H9 (cell line): ENCODE measurements around the gene TIMELESS. TPM values are rescaled to one million over a fixed set of nuclear protein-coding genes. Genes with fewer than 3 reads are reported as not detected.

Experiments
- DNase-seq: peaks from one replicate; pipeline ENCODE4 v3.0.0-alpha.2; 2017
- H2AFZ ChIP-seq: one replicate; pipeline ENCODE4 v1.6.1; 2013; ENCODE audit warnings: mild to moderate bottlenecking, low read length, control low read depth, moderate library complexity
- H2AK5ac ChIP-seq: 2 replicates; pipeline ENCODE4 v1.6.1; 2013; ENCODE audit warnings: low read length, control low read depth, mixed read lengths; ENCODE audit not compliant: insufficient read length
- H2BK120ac ChIP-seq: one replicate; pipeline ENCODE4 v1.6.1; 2013; ENCODE audit warnings: low read depth, mild to moderate bottlenecking, low read length, control low read depth, inconsistent platforms; ENCODE audit not compliant: poor library complexity, severe bottlenecking
- H2BK12ac ChIP-seq: 2 replicates; pipeline ENCODE4 v1.6.1; 2013; ENCODE audit warnings: low read length, control low read depth, mixed read lengths, low read depth; ENCODE audit not compliant: insufficient read length
- H2BK15ac ChIP-seq: 2 replicates; pipeline ENCODE4 v1.6.1; 2013; ENCODE audit warnings: low read depth, low read length, control low read depth
- H2BK20ac ChIP-seq: one replicate; pipeline ENCODE4 v1.6.1; 2013; ENCODE audit warnings: low read depth, mild to moderate bottlenecking, low read length, control low read depth, inconsistent platforms; ENCODE audit not compliant: poor library complexity, severe bottlenecking
- H2BK5ac ChIP-seq: 2 replicates; pipeline ENCODE4 v1.6.1; 2013; ENCODE audit warnings: low read length, control low read depth, mixed read lengths; ENCODE audit not compliant: insufficient read length
- H3K14ac ChIP-seq: 2 replicates; pipeline ENCODE4 v1.6.1; 2013; ENCODE audit warnings: low read length, control low read depth; ENCODE audit not compliant: insufficient read depth
- H3K18ac ChIP-seq: 2 replicates; pipeline ENCODE4 v1.6.1; 2013; ENCODE audit warnings: low read depth, mild to moderate bottlenecking, mixed read lengths, low read length, control low read depth; ENCODE audit not compliant: insufficient read length
- H3K23ac ChIP-seq: 2 replicates; pipeline ENCODE4 v1.6.1; 2013; ENCODE audit warnings: low read length, control low read depth, mixed read lengths, low read depth; ENCODE audit not compliant: insufficient read length
- H3K23me2 ChIP-seq: 2 replicates; pipeline ENCODE4 v1.6.1; 2013; ENCODE audit warnings: low read depth, mild to moderate bottlenecking, mixed read lengths, low read length, control low read depth; ENCODE audit not compliant: insufficient read length, poor library complexity, severe bottlenecking
- H3K27ac ChIP-seq: 2 replicates; pipeline ENCODE4 v1.5.1; 2013; ENCODE audit warnings: low read length, control low read depth, mixed read lengths, low read depth; ENCODE audit not compliant: insufficient read length
- H3K27me3 ChIP-seq: 2 replicates; pipeline ENCODE4 v1.6.1; 2013; ENCODE audit warnings: low read length, control low read depth, inconsistent platforms; ENCODE audit not compliant: insufficient read depth
- H3K4ac ChIP-seq: 2 replicates; pipeline ENCODE4 v1.6.1; 2013; ENCODE audit warnings: low read depth, mild to moderate bottlenecking, control low read depth, inconsistent platforms, low read length, moderate library complexity
- H3K4me1 ChIP-seq: 2 replicates; pipeline ENCODE4 v1.6.1; 2013; ENCODE audit warnings: low read length, control low read depth, inconsistent platforms; ENCODE audit not compliant: insufficient read depth
- H3K4me2 ChIP-seq: 2 replicates; pipeline ENCODE4 v1.6.1; 2013; ENCODE audit warnings: low read length, control low read depth, mixed read lengths; ENCODE audit not compliant: insufficient read length, insufficient read depth
- H3K56ac ChIP-seq: 2 replicates; pipeline ENCODE4 v1.6.1; 2013; ENCODE audit warnings: low read depth, mild to moderate bottlenecking, mixed read lengths, low read length, control low read depth; ENCODE audit not compliant: insufficient read length
- H3K79me1 ChIP-seq: 2 replicates; pipeline ENCODE4 v1.6.1; 2013; ENCODE audit warnings: low read depth, mild to moderate bottlenecking, moderate library complexity, low read length, control low read depth, inconsistent platforms; ENCODE audit not compliant: insufficient read depth, poor library complexity, severe bottlenecking
- H3K79me2 ChIP-seq: 2 replicates; pipeline ENCODE4 v1.6.1; 2013; ENCODE audit warnings: low read length, control low read depth, inconsistent platforms; ENCODE audit not compliant: insufficient read depth
- H3K9ac ChIP-seq: 2 replicates; pipeline ENCODE4 v1.6.1; 2013; ENCODE audit warnings: low read length, control low read depth, mixed read lengths; ENCODE audit not compliant: insufficient read length; ENCODE audit errors: extremely low read depth
- H3K9me3 ChIP-seq: one replicate; pipeline ENCODE4 v1.6.1; 2013; ENCODE audit warnings: low read depth, low read length, inconsistent platforms; ENCODE audit not compliant: control insufficient read depth
- H3T11ph ChIP-seq: one replicate; pipeline ENCODE4 v1.6.1; 2013; ENCODE audit warnings: mild to moderate bottlenecking, low read length, control low read depth, inconsistent platforms
- H4K20me1 ChIP-seq: one replicate; pipeline ENCODE4 v1.6.1; 2013; ENCODE audit not compliant: control insufficient read depth, insufficient read length, insufficient read depth
- H4K5ac ChIP-seq: 2 replicates; pipeline ENCODE4 v1.6.1; 2013; ENCODE audit warnings: low read depth, mild to moderate bottlenecking, mixed read lengths, low read length, control low read depth; ENCODE audit not compliant: insufficient read length
- H4K8ac ChIP-seq: replicated peaks from 2 replicates; pipeline ENCODE4 v1.6.1; 2013; ENCODE audit warnings: low read length, control low read depth, mixed read lengths, low read depth; ENCODE audit not compliant: insufficient read length
- H4K91ac ChIP-seq: 2 replicates; pipeline ENCODE4 v1.6.1; 2013; ENCODE audit warnings: low read depth, mild to moderate bottlenecking, moderate library complexity, mixed read lengths, low read length, control low read depth; ENCODE audit not compliant: insufficient read length
- H3K27ac Mint-ChIP-seq, 3 experiments: 2 replicates in 2 of 3; 3 replicates in 1 of 3; pipeline ENCODE4 v1.8.0; 2020 to 2021; ENCODE audit warnings: mixed read lengths in 3 of 3, mild to moderate bottlenecking in 1 of 3, moderate library complexity in 1 of 3
- H3K27me3 Mint-ChIP-seq: 2 replicates; pipeline ENCODE4 v1.8.0; 2021; ENCODE audit warnings: low read depth, mild to moderate bottlenecking, moderate library complexity, mixed read lengths
- H3K36me3 Mint-ChIP-seq, 3 experiments: 2 replicates in 2 of 3; 3 replicates in 1 of 3; pipeline ENCODE4 v1.8.0; 2020 to 2021; ENCODE audit warnings: low read depth in 3 of 3, mixed read lengths in 3 of 3; ENCODE audit not compliant: insufficient read depth in 1 of 3
- H3K4me1 Mint-ChIP-seq, 2 experiments: 2 replicates each; pipeline ENCODE4 v1.8.0; 2020; ENCODE audit warnings: mixed read lengths in 2 of 2
- H3K4me3 Mint-ChIP-seq, 2 experiments: 2 replicates in 1 of 2; 3 replicates in 1 of 2; pipeline ENCODE4 v1.8.0; 2020 to 2021; ENCODE audit warnings: mild to moderate bottlenecking in 2 of 2, mixed read lengths in 2 of 2, moderate library complexity in 1 of 2
- H3K9me3 Mint-ChIP-seq, 2 experiments: 2 replicates in 1 of 2; 3 replicates in 1 of 2; pipeline ENCODE4 v1.8.0; 2020; ENCODE audit warnings: mild to moderate bottlenecking in 2 of 2, mixed read lengths in 2 of 2, moderate library complexity in 1 of 2
- CTCF ChIP-seq: fragments of 200-600 bp; sonication (generic); conservative IDR thresholded peaks from 3 replicates; pipeline ENCODE4 v1.8.0; 2021; ENCODE audit warnings: antibody characterized with exemption, mild to moderate bottlenecking
- WGBS: extraction: QIAGEN DNeasy Blood & Tissue Kit; methylation state at CpG from one replicate; pipeline ENCODE4 v1.1.7; 2013; ENCODE audit warnings: missing lambda C conversion rate, low lambda C conversion rate, mixed read lengths; ENCODE audit not compliant: insufficient read length; ENCODE audit errors: extremely low coverage; 5-methylcytosine and 5-hydroxymethylcytosine counted together
- total RNA-seq: library from RNA; stranded (reverse); gene quantifications from 2 replicates; pipeline ENCODE4 v1.2.1, GENCODE V29; 2021

The TIMELESS gene
- total RNA-seq, 1 experiment from 2014 or later, result 68.0 TPM

- Histone ChIP-seq H2AK5ac (no peak overlapping the region), H4K91ac (no peak overlapping the region), H3K27me3 (no peaks in the 10 kb centered on the region), H3K4me2 (no peak overlapping the region), H3K23ac (no peak overlapping the region), H3K9ac (no peak overlapping the region), H3K23me2 (no peaks in the 10 kb centered on the region), H2AFZ (no peak overlapping the region), H3K18ac (no peak overlapping the region), H2BK120ac (no peak overlapping the region), H3K14ac (no peak overlapping the region), H4K20me1 (no peaks in the 10 kb centered on the region), H3K4me1 (no peaks in the 10 kb centered on the region), H3K9me3 (no peaks in the 10 kb centered on the region), H2BK15ac (no peak overlapping the region), H3K56ac (no peak overlapping the region), H3T11ph (no peak overlapping the region), H2BK5ac (no peak overlapping the region), H4K8ac (no peak overlapping the region), H3K27ac (no peak overlapping the region), H3K4ac (no peak overlapping the region), H3K79me1 (no peaks in the 10 kb centered on the region), H4K5ac (no peak overlapping the region), H2BK20ac (no peak overlapping the region), H3K79me2 (no peaks in the 10 kb centered on the region), H2BK12ac (no peak overlapping the region)
- peaks cover 8% of the 10 kb centered on the region for H3K27me3 Mint-ChIP-seq
- H3K4me3 Mint-ChIP-seq, result no peak overlapping the region
- H3K36me3 Mint-ChIP-seq, result no peaks in the 10 kb centered on the region
- H3K9me3 Mint-ChIP-seq, result no peaks in the 10 kb centered on the region
- no peak for TF ChIP-seq CTCF
- no CpG with 5 or more reads among the region's 16 CpGs for WGBS
- no peak for DNase-seq
- H3K27ac Mint-ChIP-seq, result no peak overlapping the region
- H3K4me1 Mint-ChIP-seq, result peaks cover 10 to 13% of the 10 kb centered on the region in 2 experiments
Measured at GRCh38 chr12:56382611-56383010, 66.6 kb downstream of the TIMELESS start.
